Choroid plexus epithelial cell (primary cell): ENCODE measurements around the gene CADM1.

Experiments used
- DNase-seq: peaks from one replicate; pipeline ENCODE4 v3.0.0-alpha.2; 2010; ENCODE audit warnings: low read depth
- H3K4me3 ChIP-seq: 2 replicates; pipeline ENCODE4 v1.5.1; 2011; ENCODE audit warnings: low read depth, mild to moderate bottlenecking, control low read depth, low read length, moderate library complexity
- TF ChIP-seq, protein P1 (sequence below): conservative IDR thresholded peaks from 2 replicates; pipeline ENCODE4 v1.5.1; 2011; ENCODE audit warnings: low read depth, mild to moderate bottlenecking, control low read depth, inconsistent platforms, low read length, moderate library complexity

Gene CADM1

DNA sequence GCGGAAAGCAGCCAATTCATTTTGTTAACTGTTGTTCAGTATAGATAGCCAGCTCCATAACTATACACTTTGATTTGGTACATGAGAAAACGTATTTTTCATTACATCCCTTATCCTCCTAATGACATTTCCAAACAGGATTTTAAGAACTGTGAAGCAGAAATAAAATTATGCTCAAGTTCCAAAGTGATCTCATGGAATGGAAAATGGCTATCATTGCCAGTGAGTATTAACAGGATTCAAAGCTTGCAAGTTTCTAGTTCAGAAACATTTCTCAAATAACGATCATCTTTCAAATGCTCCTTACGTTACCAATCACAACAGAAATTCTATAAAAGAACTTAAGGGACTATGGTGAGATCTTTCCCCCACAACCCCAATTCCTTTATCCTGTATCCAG, 53.7 kb downstream of the CADM1 start:
- TF ChIP-seq, protein P1, sequence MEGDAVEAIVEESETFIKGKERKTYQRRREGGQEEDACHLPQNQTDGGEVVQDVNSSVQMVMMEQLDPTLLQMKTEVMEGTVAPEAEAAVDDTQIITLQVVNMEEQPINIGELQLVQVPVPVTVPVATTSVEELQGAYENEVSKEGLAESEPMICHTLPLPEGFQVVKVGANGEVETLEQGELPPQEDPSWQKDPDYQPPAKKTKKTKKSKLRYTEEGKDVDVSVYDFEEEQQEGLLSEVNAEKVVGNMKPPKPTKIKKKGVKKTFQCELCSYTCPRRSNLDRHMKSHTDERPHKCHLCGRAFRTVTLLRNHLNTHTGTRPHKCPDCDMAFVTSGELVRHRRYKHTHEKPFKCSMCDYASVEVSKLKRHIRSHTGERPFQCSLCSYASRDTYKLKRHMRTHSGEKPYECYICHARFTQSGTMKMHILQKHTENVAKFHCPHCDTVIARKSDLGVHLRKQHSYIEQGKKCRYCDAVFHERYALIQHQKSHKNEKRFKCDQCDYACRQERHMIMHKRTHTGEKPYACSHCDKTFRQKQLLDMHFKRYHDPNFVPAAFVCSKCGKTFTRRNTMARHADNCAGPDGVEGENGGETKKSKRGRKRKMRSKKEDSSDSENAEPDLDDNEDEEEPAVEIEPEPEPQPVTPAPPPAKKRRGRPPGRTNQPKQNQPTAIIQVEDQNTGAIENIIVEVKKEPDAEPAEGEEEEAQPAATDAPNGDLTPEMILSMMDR, result no peak

DNA sequence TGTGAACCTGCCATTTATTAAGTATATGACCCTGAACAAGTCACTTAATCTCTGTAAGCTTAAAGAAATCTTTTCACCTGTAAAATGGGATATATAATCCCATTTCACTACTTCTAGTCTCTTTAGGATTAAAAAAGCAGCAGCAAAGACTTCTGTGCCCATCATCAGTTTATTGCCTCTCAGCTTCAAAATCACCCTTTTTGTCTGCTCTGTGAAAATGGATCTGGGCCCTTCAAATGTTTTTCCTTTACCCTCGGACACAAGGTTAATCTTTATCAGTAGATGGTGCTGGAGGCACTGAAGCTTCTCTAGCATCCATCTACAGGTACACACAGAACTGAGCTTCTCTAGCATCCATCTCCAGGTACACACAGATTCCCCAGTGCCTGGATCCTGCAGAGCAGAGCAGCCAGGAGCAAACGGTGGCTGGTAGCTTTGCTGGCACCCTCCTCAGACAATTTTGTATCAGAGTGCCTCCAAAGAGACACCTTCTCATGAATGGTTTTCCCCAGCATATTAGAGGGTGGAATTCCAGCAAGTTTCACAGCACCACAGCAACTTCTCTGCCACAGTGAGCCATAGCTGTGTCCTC, 56.8 kb downstream of the CADM1 start:
- TF ChIP-seq, protein P1, result no peak
- H3K4me3 ChIP-seq, result no peak overlapping the region
- DNase-seq, result no peak

More for the DNA sequence above, 53.7 kb downstream of the CADM1 start:
- no peak for DNase-seq
- no peak overlapping the region for H3K4me3 ChIP-seq

DNA sequence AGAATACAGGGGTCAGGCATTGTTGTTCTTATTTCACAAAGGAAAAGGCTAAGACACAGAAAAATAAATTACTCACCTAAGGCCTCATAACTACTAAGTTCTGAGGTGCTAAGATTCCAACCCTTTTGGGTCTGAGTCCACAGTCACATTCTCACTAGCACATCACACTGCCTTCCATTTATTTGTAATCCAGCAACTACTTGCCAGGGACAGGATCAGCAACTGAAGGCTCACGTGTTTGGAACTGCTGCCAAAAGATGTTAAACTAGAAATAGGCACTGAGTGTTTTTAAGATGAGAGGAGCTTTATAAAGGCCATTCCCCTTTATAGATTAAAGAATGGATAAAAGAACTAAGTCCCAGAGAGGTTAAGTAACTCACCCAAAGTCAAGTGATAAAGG, 58.0 kb downstream of the CADM1 start:
- no peak for DNase-seq
- TF ChIP-seq, protein P1, result no peak
- H3K4me3 ChIP-seq, result no peak overlapping the region

DNA sequence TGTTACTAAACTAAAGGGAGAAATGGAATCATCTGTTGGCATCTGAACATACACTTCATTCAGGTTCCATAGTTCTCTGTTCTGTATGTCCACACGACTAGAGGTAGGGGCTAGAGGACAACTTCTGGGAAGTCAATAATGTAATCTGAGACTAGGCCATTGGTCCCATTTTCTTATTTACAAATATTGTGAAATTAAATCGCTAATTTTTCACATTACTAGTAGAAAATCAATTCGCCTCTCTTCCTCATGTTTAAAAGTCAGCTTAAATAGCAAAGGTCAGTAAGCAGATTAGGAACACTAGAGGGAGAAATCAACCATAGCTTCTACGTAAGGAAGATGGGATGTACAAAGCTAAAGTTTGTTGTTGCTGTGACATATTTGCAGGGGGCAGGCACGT, 59.7 kb downstream of the CADM1 start:
- H3K4me3 ChIP-seq, result no peak overlapping the region
- TF ChIP-seq, protein P1, result no peak
- DNase-seq, result no peak

DNA sequence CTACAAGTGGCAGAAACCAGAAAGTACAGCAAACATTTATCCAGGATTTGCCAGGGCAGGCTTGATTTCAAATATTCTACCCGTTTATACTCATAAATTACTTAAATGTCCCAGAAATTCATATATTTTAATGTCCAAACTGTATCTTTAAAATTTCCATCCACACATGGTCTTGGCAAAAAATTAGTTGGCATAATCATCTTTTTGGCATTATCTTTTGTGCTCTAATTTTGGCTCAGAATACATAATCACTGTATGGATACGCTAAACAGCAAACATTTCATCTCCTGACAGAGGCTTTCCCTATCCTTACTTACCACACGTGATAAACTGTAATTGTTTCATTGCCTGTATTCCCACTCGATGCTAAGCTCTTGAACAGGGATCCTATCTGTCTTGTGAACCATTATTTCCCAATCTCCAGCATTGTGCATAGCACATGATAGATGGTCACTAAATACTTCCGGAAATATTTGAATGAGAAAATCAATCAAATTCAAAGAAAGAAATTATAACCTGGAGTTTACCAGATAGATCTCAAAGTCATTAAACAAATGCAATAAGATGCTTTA, 64.2 kb downstream of the CADM1 start:
- no peak for DNase-seq
- TF ChIP-seq, protein P1, result no peak
- no peak overlapping the region for H3K4me3 ChIP-seq

DNA sequence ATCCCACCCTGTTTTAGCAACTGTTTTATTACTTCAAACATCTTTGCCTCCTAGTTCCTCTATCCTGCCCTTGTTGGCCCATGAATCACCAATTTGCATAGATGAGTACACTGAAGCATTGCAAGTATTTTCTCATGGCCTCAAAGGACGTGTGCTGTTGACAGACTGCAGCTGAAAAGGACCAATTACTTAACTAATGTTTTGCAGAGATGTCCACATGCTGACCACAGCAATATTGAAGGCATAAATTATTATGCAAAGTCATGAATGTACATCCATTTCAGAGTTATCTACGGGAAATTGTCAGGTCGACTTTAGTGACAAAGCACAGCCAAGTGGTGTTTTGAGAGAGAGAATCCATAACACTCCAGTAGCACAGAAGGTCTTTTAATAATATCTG, 64.8 kb downstream of the CADM1 start:
- TF ChIP-seq, protein P1, result no peak
- H3K4me3 ChIP-seq, result no peak overlapping the region
- DNase-seq, result no peak
